ENCODE results near the gene C2orf80.

GRCh38 chr2:208182835-208183234, 7.0 kb downstream of the C2orf80 start:
- TF ChIP-seq, protein P1, sequence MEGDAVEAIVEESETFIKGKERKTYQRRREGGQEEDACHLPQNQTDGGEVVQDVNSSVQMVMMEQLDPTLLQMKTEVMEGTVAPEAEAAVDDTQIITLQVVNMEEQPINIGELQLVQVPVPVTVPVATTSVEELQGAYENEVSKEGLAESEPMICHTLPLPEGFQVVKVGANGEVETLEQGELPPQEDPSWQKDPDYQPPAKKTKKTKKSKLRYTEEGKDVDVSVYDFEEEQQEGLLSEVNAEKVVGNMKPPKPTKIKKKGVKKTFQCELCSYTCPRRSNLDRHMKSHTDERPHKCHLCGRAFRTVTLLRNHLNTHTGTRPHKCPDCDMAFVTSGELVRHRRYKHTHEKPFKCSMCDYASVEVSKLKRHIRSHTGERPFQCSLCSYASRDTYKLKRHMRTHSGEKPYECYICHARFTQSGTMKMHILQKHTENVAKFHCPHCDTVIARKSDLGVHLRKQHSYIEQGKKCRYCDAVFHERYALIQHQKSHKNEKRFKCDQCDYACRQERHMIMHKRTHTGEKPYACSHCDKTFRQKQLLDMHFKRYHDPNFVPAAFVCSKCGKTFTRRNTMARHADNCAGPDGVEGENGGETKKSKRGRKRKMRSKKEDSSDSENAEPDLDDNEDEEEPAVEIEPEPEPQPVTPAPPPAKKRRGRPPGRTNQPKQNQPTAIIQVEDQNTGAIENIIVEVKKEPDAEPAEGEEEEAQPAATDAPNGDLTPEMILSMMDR (IDR thresholded peaks at IDR 0.05): no peak
- TF ChIP-seq POLR2A (IDR thresholded peaks at IDR 0.05): no peak
